Fibroblast of lung (primary cell): ENCODE measurements around the gene ANGPT4.

Experiments used
- CTCF ChIP-seq, 2 donors: IDR thresholded peaks in 1 of 2; conservative IDR thresholded peaks in 1 of 2; 1 replicate in 1 of 2; 2 replicates in 1 of 2; pipeline ENCODE4 v1.5.1; 2011 to 2012; ENCODE audit warnings: low read length in 2 of 2, control low read depth in 1 of 2, inconsistent platforms in 1 of 2, low read depth in 1 of 2, mild to moderate bottlenecking in 1 of 2
- EZH2 ChIP-seq: IDR thresholded peaks from 2 replicates; pipeline ENCODE4 v1.5.1; 2012; ENCODE audit warnings: low read length, control low read depth, mild to moderate bottlenecking; ENCODE audit errors: missing control alignments

- TF ChIP-seq CTCF (conservative IDR thresholded peaks at IDR 0.05 in 1 of 2, IDR thresholded peaks at IDR 0.05 in 1 of 2; ENCODE audit: low read depth in 1 of 2, low read length in 2 of 2) (no peak), EZH2 (no peak)
Observed at GRCh38 chr20:916825-917224, 691 bp upstream of the ANGPT4 start.
